ENCODE measurements around the gene DIDO1.

GRCh38 chr20:62917720-62918119 lies 8.6 kb downstream of the DIDO1 start:
- TF ChIP-seq, protein P1, sequence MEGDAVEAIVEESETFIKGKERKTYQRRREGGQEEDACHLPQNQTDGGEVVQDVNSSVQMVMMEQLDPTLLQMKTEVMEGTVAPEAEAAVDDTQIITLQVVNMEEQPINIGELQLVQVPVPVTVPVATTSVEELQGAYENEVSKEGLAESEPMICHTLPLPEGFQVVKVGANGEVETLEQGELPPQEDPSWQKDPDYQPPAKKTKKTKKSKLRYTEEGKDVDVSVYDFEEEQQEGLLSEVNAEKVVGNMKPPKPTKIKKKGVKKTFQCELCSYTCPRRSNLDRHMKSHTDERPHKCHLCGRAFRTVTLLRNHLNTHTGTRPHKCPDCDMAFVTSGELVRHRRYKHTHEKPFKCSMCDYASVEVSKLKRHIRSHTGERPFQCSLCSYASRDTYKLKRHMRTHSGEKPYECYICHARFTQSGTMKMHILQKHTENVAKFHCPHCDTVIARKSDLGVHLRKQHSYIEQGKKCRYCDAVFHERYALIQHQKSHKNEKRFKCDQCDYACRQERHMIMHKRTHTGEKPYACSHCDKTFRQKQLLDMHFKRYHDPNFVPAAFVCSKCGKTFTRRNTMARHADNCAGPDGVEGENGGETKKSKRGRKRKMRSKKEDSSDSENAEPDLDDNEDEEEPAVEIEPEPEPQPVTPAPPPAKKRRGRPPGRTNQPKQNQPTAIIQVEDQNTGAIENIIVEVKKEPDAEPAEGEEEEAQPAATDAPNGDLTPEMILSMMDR (IDR thresholded peaks at IDR 0.05) = no peak
- no peak for TF ChIP-seq POLR2A (IDR thresholded peaks at IDR 0.05)
